Measurements from ENCODE around the gene WDHD1. TPM values are rescaled to one million over a fixed set of nuclear protein-coding genes. Genes with fewer than 3 reads are reported as not detected.
"Not testable (repeated sequence)": the region's sequence is repeated elsewhere in the genome, so short reads cannot be mapped to it uniquely, and the experiment has no call there.

WDHD1 gene
- total and polyA plus RNA-seq, 2 of the 8 experiments (the other 6 are each of a cell fraction or from before 2014, with no cell fraction given), result 17.8 to 87.9 TPM

DNA sequence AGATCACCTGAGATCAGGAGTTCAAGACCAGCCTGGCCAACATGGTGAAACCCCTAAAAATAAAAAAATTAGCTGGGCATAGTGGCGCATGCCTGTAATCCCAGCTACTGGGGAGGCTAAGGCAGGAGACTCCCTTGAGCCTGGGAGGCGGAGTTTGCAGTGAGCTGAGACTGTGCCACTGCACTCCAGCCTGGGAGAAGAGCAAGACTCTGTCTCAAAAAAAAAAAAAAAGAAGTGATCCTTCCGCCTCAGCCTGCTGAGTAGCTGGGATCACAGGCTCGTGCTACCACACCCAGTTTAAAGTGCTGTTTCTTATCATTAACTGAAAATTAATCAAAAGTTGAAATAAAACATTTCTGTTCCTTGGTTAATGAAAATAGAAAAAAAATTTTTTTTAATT lies 117.9 kb downstream of the WDHD1 start:
- H3K9me3 ChIP-seq (ENCODE audit: insufficient read depth in 2 of 2, low read depth in 1 of 2, low read length in 1 of 2); H3K4me1 ChIP-seq (replicated peaks in 1 of 4; ENCODE audit: control insufficient read depth in 3 of 4, insufficient read depth in 4 of 4, low read length in 3 of 4); FAIRE-seq; H3K14ac ChIP-seq (ENCODE audit: insufficient read length); H4K20me1 ChIP-seq (replicated peaks in 1 of 2; ENCODE audit: control insufficient read depth in 1 of 2, insufficient read depth in 2 of 2, low read length in 2 of 2); H3K79me2 ChIP-seq (ENCODE audit: control insufficient read depth in 1 of 2, insufficient read depth in 2 of 2, low read length in 2 of 2); H3K4ac ChIP-seq (replicated peaks; ENCODE audit: insufficient read length, low read depth, low read length); H4K91ac ChIP-seq (replicated peaks; ENCODE audit: insufficient read length, low read length); H3K27ac ChIP-seq (ENCODE audit: low read depth, low read length); H3K23ac ChIP-seq (ENCODE audit: insufficient read length); H3K27me3 ChIP-seq (replicated peaks in 1 of 4; ENCODE audit: control insufficient read depth in 3 of 4, extremely low read depth in 1 of 4, insufficient read depth in 3 of 4, low read length in 3 of 4); H2AK5ac ChIP-seq (ENCODE audit: low read depth, low read length); H2BK20ac ChIP-seq (ENCODE audit: low read length); H3K18ac ChIP-seq (ENCODE audit: extremely low read depth, low read length); H2BK12ac ChIP-seq (ENCODE audit: low read depth, low read length); H4K5ac ChIP-seq (ENCODE audit: insufficient read length, low read depth, low read length); H2AFZ ChIP-seq (ENCODE audit: low read length); H2BK5ac ChIP-seq (ENCODE audit: low read depth, low read length); POLR2A ChIA-PET (ENCODE audit: partially characterized antibody); H3K23me2 ChIP-seq (ENCODE audit: low read depth, low read length); DNase-seq (ENCODE audit: low read depth in 1 of 2, low spot score in 2 of 2); H3K4me2 ChIP-seq (ENCODE audit: insufficient read depth in 1 of 2, low read depth in 2 of 2, low read length in 2 of 2); H3K36me3 ChIP-seq (ENCODE audit: control insufficient read depth in 2 of 4, insufficient read depth in 4 of 4, low read length in 3 of 4); H3K4me3 ChIP-seq (ENCODE audit: extremely low read depth in 1 of 4, insufficient read depth in 2 of 4, low read depth in 3 of 4, low read length in 4 of 4); H3K79me1 ChIP-seq (ENCODE audit: low read depth, low read length); H2BK15ac ChIP-seq (ENCODE audit: low read length); H4K8ac ChIP-seq (ENCODE audit: extremely low read depth, insufficient read depth, low read length); H3K56ac ChIP-seq (replicated peaks; ENCODE audit: insufficient read length, low read depth, low read length); H3K9ac ChIP-seq (replicated peaks in 1 of 4; ENCODE audit: extremely low read depth in 1 of 4, low read depth in 3 of 4, low read length in 3 of 4); H2BK120ac ChIP-seq (replicated peaks; ENCODE audit: low read depth, low read length): not testable (repeated sequence)
- WGBS, 2 experiments (ENCODE audit: extremely low coverage in 1 of 2, insufficient coverage in 1 of 2, insufficient read length in 1 of 2, insufficient replicate concordance in 2 of 2, low coverage in 1 of 2, low lambda C conversion rate in 2 of 2, missing lambda C conversion rate in 1 of 2), result 94% methylated on average over 4 of the region's 4 CpGs; no CpG with 5 or more reads in 1 of the 2 experiments
- CTCF ChIA-PET (ENCODE audit: partially characterized antibody), result interaction anchor here (0.7 to 1.6 kb wide), 2 partner anchors 26 to 104 kb away, joined by 3 to 6 read pairs; no protein-coding TSS in a partner anchor

Measured in H1 (cell line).